ENCODE data around the gene DSTN.

DSTN gene

DNA sequence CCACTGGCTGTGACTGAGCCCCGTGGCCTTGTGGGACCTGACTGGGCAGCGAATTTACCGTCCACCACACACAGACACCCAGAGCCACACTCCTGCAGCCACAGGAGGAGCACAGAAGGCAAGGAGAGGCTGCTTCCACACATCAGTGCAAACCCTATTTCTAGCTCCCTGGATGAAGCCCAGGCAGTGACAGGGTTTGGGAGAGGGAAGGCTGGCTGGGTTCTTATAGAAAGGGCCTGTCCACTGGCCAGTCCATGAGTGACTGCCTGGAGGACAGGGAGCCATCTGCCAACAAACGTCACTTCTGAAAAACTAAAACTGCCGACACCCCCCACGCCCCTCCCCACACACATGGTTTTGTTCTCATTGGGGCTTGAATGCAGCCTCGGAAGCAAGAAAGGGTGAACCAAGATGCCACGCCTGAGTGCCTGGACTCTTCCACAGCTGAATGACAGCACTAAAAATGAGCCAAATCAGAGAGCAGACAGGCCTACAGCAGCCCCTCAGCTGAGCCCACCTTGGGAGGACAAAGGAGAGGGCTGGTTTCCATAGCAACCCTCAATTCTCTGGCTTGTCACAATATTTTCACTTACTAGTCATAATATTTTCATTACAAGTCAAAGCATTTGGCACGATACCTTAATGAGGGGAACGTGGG is 73.8 kb downstream of the DSTN start:
- H3K79me1 ChIP-seq (ENCODE audit: low read length): peaks cover 58% of the 10 kb centered on the region
- WGBS (ENCODE audit: extremely low coverage, insufficient coverage, low lambda C conversion rate): no CpG with 5 or more reads among the region's 10 CpGs

DNA sequence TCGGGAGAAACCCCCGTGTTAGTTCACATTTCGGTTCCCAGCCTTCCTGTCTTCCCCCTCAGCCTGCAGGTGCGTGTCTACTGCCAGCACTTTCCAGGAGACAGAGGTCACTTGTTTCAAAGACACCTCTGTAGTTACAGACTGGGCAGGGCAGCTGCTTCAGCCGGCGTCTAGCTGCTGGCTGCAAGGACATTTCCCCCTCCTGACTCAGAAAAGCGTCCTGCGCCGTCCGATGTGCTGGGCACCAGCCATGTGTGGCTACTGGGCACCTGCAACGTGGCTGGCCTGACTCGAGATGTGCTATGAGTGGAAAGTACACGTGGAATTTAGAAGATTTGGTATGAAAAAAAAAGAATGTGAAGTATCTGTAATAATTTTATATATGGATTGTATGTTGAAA is 74.6 kb downstream of the DSTN start:
- no peak for DNase-seq
- no peaks in the 10 kb centered on the region for H3K4me1 ChIP-seq (ENCODE audit: control insufficient read depth, low read depth, low read length)
- no peak overlapping the region for H4K8ac ChIP-seq (ENCODE audit: low read depth, low read length)
- peaks cover 1% of the 10 kb centered on the region for H3K36me3 ChIP-seq (ENCODE audit: control insufficient read depth, insufficient read depth, low read length)
- no peak overlapping the region for H3K27ac ChIP-seq (ENCODE audit: low read depth, low read length)
- 100% methylated on average over 2 of the region's 13 CpGs for WGBS (ENCODE audit: extremely low coverage, insufficient coverage, low lambda C conversion rate)
- no peak overlapping the region for H4K5ac ChIP-seq (ENCODE audit: low read length)
- H3K4me3 ChIP-seq (ENCODE audit: low read length): no peak overlapping the region
- no peak overlapping the region for H2BK120ac ChIP-seq (ENCODE audit: low read depth, low read length)
- no peaks in the 10 kb centered on the region for H3K27me3 ChIP-seq (ENCODE audit: insufficient read depth, low read length, poor library complexity)
- H2AK5ac ChIP-seq (ENCODE audit: low read length): no peak overlapping the region
- no peak overlapping the region for H3K4me2 ChIP-seq (ENCODE audit: low read length)
- H2BK15ac ChIP-seq (replicated peaks; ENCODE audit: low read depth): no peak overlapping the region
- H2BK5ac ChIP-seq (ENCODE audit: low read length): no peak overlapping the region
- no peak overlapping the region for H3K4ac ChIP-seq (ENCODE audit: low read depth, low read length)
- peaks cover 56% of the 10 kb centered on the region for H3K79me1 ChIP-seq (ENCODE audit: low read length)
- no peak overlapping the region for H3K18ac ChIP-seq (ENCODE audit: low read length)
- no peak overlapping the region for H3K56ac ChIP-seq (ENCODE audit: low read length)
- no peak overlapping the region for H3K9ac ChIP-seq (ENCODE audit: low read length)
- no peak overlapping the region for H3K23ac ChIP-seq (ENCODE audit: low read length)
- peaks cover 70% of the 10 kb centered on the region for H3K79me2 ChIP-seq (ENCODE audit: control insufficient read depth, insufficient read depth, low read length)

More for the DNA sequence above, 73.8 kb downstream of the DSTN start:
- H3K4me2 ChIP-seq (ENCODE audit: low read length): no peak overlapping the region
- no peak for DNase-seq
- no peak overlapping the region for H3K23ac ChIP-seq (ENCODE audit: low read length)
- H2BK120ac ChIP-seq (ENCODE audit: low read depth, low read length): no peak overlapping the region
- H3K18ac ChIP-seq (ENCODE audit: low read length): no peak overlapping the region
- no peak overlapping the region for H3K9ac ChIP-seq (ENCODE audit: low read length)
- no peak overlapping the region for H3K4me3 ChIP-seq (ENCODE audit: low read length)
- H3K79me2 ChIP-seq (ENCODE audit: control insufficient read depth, insufficient read depth, low read length): peaks cover 63% of the 10 kb centered on the region
- H2BK15ac ChIP-seq (replicated peaks; ENCODE audit: low read depth): no peak overlapping the region
- no peak overlapping the region for H2BK5ac ChIP-seq (ENCODE audit: low read length)
- H3K27ac ChIP-seq (ENCODE audit: low read depth, low read length): no peak overlapping the region
- H4K8ac ChIP-seq (ENCODE audit: low read depth, low read length): no peak overlapping the region
- peaks cover 4% of the 10 kb centered on the region for H3K36me3 ChIP-seq (ENCODE audit: control insufficient read depth, insufficient read depth, low read length)
- no peaks in the 10 kb centered on the region for H3K4me1 ChIP-seq (ENCODE audit: control insufficient read depth, low read depth, low read length)
- H3K4ac ChIP-seq (ENCODE audit: low read depth, low read length): no peak overlapping the region
- H2AK5ac ChIP-seq (ENCODE audit: low read length): no peak overlapping the region
- H4K5ac ChIP-seq (ENCODE audit: low read length): no peak overlapping the region
- H3K56ac ChIP-seq (ENCODE audit: low read length): no peak overlapping the region
- H3K27me3 ChIP-seq (ENCODE audit: insufficient read depth, low read length, poor library complexity): no peaks in the 10 kb centered on the region

DNA sequence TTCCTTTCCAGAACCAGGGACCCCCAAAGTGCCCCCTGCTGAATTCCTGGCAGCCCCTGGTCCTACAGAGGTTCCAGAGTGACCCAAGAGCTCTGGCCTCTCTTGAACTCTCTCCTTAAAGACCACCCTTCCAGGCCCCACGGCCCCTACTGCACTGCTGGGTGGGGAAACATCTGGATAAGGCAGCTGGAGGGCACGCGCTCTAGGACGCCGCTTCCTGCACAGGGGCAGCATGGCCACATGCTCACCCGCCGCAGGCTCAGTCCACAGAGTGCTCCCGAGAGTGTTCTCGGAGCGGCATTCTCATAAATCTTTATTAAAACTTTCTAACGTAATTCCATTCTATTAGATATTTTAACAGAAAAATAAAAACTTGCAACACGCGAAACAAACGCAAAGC is 75.1 kb downstream of the DSTN start:
- no peak overlapping the region for H2BK120ac ChIP-seq (ENCODE audit: low read depth, low read length)
- H3K36me3 ChIP-seq (ENCODE audit: control insufficient read depth, insufficient read depth, low read length): peaks cover 1% of the 10 kb centered on the region
- H2AK5ac ChIP-seq (ENCODE audit: low read length): no peak overlapping the region
- no peaks in the 10 kb centered on the region for H3K4me1 ChIP-seq (ENCODE audit: control insufficient read depth, low read depth, low read length)
- H3K27ac ChIP-seq (ENCODE audit: low read depth, low read length): no peak overlapping the region
- H3K79me2 ChIP-seq (ENCODE audit: control insufficient read depth, insufficient read depth, low read length): peaks cover 74% of the 10 kb centered on the region
- no peak overlapping the region for H4K8ac ChIP-seq (ENCODE audit: low read depth, low read length)
- no peak overlapping the region for H2BK15ac ChIP-seq (replicated peaks; ENCODE audit: low read depth)
- no peak overlapping the region for H3K23ac ChIP-seq (ENCODE audit: low read length)
- no peaks in the 10 kb centered on the region for H3K27me3 ChIP-seq (ENCODE audit: insufficient read depth, low read length, poor library complexity)
- no peak overlapping the region for H3K4me3 ChIP-seq (ENCODE audit: low read length)
- H3K9ac ChIP-seq (ENCODE audit: low read length): no peak overlapping the region
- H3K4me2 ChIP-seq (ENCODE audit: low read length): no peak overlapping the region
- no peak overlapping the region for H2BK5ac ChIP-seq (ENCODE audit: low read length)
- WGBS (ENCODE audit: extremely low coverage, insufficient coverage, low lambda C conversion rate): no CpG with 5 or more reads among the region's 14 CpGs
- no peak overlapping the region for H4K5ac ChIP-seq (ENCODE audit: low read length)
- no peak for DNase-seq
- no peak overlapping the region for H3K4ac ChIP-seq (ENCODE audit: low read depth, low read length)
- no peak overlapping the region for H3K56ac ChIP-seq (ENCODE audit: low read length)
- H3K18ac ChIP-seq (ENCODE audit: low read length): no peak overlapping the region
- peaks cover 54% of the 10 kb centered on the region for H3K79me1 ChIP-seq (ENCODE audit: low read length)

DNA sequence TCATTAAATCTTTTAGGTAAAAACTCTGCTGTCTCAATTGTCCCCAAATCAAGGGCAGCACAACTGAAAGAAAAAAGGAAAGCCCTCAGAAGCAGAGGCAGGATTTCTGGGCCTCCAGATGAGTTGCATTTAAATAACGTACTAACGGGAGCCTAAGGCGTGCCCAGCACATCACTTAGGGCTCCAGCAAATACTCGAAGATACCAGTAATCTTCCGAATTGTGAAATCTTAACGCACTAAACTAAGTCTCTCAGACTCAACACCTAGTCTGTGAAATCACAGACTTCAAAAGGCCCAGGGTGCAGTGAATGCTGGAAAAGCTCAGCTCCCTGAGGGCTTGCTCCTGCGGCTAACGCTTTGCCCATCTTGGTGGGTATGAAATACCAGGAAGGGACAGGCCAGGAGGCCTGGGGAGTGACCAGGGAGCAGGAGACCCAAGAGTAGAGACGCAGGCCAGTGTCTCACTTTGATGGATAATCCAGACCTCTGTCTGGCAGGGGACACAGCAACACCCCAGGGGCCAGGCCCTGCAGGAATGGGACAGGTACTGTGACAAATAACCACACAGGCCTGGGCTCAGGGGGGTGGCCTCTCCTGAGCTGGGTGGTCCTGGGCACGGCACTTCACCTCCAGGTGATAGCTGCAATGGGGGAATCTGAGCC is 75.8 kb downstream of the DSTN start:
- no peak overlapping the region for H4K5ac ChIP-seq (ENCODE audit: low read length)
- no peak overlapping the region for H3K18ac ChIP-seq (ENCODE audit: low read length)
- H2AK5ac ChIP-seq (ENCODE audit: low read length): no peak overlapping the region
- H3K4me1 ChIP-seq (ENCODE audit: control insufficient read depth, low read depth, low read length): no peaks in the 10 kb centered on the region
- H3K4me2 ChIP-seq (ENCODE audit: low read length): no peak overlapping the region
- H3K23ac ChIP-seq (ENCODE audit: low read length): no peak overlapping the region
- no peak overlapping the region for H3K4ac ChIP-seq (ENCODE audit: low read depth, low read length)
- H2BK5ac ChIP-seq (ENCODE audit: low read length): no peak overlapping the region
- peaks cover 3% of the 10 kb centered on the region for H3K36me3 ChIP-seq (ENCODE audit: control insufficient read depth, insufficient read depth, low read length)
- H3K79me1 ChIP-seq (ENCODE audit: low read length): peaks cover 55% of the 10 kb centered on the region
- H3K79me2 ChIP-seq (ENCODE audit: control insufficient read depth, insufficient read depth, low read length): peaks cover 80% of the 10 kb centered on the region
- H3K9ac ChIP-seq (ENCODE audit: low read length): no peak overlapping the region
- H3K56ac ChIP-seq (ENCODE audit: low read length): no peak overlapping the region
- H3K4me3 ChIP-seq (ENCODE audit: low read length): no peak overlapping the region
- H3K27ac ChIP-seq (ENCODE audit: low read depth, low read length): no peak overlapping the region
- DNase-seq: no peak
- H2BK120ac ChIP-seq (ENCODE audit: low read depth, low read length): no peak overlapping the region
- no peaks in the 10 kb centered on the region for H3K27me3 ChIP-seq (ENCODE audit: insufficient read depth, low read length, poor library complexity)
- no CpG with 5 or more reads among the region's 10 CpGs for WGBS (ENCODE audit: extremely low coverage, insufficient coverage, low lambda C conversion rate)
- no peak overlapping the region for H4K8ac ChIP-seq (ENCODE audit: low read depth, low read length)
- no peak overlapping the region for H2BK15ac ChIP-seq (replicated peaks; ENCODE audit: low read depth)

DNA sequence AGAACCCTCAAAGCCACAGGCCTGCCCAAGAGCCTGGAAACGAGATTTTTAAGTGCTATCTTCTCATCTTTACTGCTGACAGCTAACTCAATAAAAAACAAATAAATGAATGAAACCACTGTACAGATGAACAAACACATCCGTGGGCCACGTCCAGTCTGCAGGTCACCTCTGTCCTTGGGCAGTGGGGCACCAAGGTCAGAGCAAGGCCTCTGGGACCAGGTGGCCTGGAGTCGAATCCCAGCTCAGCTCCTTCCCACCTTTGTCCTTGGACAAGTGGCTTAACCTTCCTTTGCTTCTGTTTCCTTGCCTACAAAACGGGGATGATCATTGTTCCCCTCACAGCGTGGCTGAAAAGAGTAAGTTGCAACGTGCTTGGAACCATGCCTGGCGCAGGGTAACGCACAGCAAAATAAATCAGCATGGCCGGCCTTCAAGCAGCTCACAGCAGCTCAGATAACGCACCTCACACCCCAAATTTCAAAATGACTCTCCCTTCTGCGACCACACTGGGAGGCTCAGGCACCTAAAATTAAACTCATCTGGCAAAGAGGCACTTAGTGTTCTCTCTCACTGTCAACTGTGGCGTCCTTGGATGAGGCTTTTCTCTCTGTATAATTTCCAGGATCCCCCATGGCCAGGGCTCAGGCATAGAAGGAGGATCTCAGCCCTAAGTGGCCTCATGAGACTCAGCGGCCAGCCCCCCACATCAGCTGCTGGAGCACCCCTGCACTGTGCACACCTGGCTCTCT is 76.5 kb downstream of the DSTN start:
- Histone ChIP-seq H3K4ac (ENCODE audit: low read depth, low read length) (no peak overlapping the region), H3K18ac (ENCODE audit: low read length) (no peak overlapping the region), H3K36me3 (ENCODE audit: control insufficient read depth, insufficient read depth, low read length) (peaks cover 3% of the 10 kb centered on the region), H3K23ac (ENCODE audit: low read length) (no peak overlapping the region), H4K5ac (ENCODE audit: low read length) (no peak overlapping the region), H2BK5ac (ENCODE audit: low read length) (no peak overlapping the region), H4K8ac (ENCODE audit: low read depth, low read length) (no peak overlapping the region), H3K56ac (ENCODE audit: low read length) (no peak overlapping the region), H3K4me1 (ENCODE audit: control insufficient read depth, low read depth, low read length) (no peaks in the 10 kb centered on the region), H2BK15ac (replicated peaks; ENCODE audit: low read depth) (no peak overlapping the region), H2AK5ac (ENCODE audit: low read length) (no peak overlapping the region), H3K27me3 (ENCODE audit: insufficient read depth, low read length, poor library complexity) (no peaks in the 10 kb centered on the region), H3K9ac (ENCODE audit: low read length) (no peak overlapping the region), H3K27ac (ENCODE audit: low read depth, low read length) (no peak overlapping the region), H3K79me2 (ENCODE audit: control insufficient read depth, insufficient read depth, low read length) (peaks cover 87% of the 10 kb centered on the region), H2BK120ac (ENCODE audit: low read depth, low read length) (no peak overlapping the region), H3K4me3 (ENCODE audit: low read length) (no peak overlapping the region), H3K4me2 (ENCODE audit: low read length) (no peak overlapping the region), H3K79me1 (ENCODE audit: low read length) (peaks cover 55% of the 10 kb centered on the region)
- DNase-seq: no peak
- WGBS (ENCODE audit: extremely low coverage, insufficient coverage, low lambda C conversion rate): no CpG with 5 or more reads among the region's 14 CpGs

All from mesendoderm (in vitro differentiated cells).